22Rv1 (cell line): ENCODE measurements around the gene MAD1L1.

Experiments used
- H3K27ac ChIP-seq: fragments of 450-650 bp; 2 replicates; pipeline ENCODE4 v1.5.1; 2017
- ZFX ChIP-seq: fragments of 450-650 bp; IDR thresholded peaks from 2 replicates; pipeline ENCODE4 v1.6.1; 2017; ENCODE audit warnings: antibody characterized with exemption, borderline replicate concordance
- TF ChIP-seq, protein P1 (sequence below): fragments of 450-650 bp; IDR thresholded peaks from 2 replicates; pipeline ENCODE4 v1.5.1; 2017; ENCODE audit warnings: mild to moderate bottlenecking

MAD1L1 gene

GRCh38 chr7:1872191-1873069 is 360.3 kb downstream of the MAD1L1 start:
- TF ChIP-seq, protein P1, sequence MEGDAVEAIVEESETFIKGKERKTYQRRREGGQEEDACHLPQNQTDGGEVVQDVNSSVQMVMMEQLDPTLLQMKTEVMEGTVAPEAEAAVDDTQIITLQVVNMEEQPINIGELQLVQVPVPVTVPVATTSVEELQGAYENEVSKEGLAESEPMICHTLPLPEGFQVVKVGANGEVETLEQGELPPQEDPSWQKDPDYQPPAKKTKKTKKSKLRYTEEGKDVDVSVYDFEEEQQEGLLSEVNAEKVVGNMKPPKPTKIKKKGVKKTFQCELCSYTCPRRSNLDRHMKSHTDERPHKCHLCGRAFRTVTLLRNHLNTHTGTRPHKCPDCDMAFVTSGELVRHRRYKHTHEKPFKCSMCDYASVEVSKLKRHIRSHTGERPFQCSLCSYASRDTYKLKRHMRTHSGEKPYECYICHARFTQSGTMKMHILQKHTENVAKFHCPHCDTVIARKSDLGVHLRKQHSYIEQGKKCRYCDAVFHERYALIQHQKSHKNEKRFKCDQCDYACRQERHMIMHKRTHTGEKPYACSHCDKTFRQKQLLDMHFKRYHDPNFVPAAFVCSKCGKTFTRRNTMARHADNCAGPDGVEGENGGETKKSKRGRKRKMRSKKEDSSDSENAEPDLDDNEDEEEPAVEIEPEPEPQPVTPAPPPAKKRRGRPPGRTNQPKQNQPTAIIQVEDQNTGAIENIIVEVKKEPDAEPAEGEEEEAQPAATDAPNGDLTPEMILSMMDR: no peak
- TF ChIP-seq ZFX: no peak

GRCh38 chr7:1869452-1870130 is 363.2 kb downstream of the MAD1L1 start:
- TF ChIP-seq, protein P1: no peak
- no peak for TF ChIP-seq ZFX
- no peak overlapping the region for H3K27ac ChIP-seq

More at GRCh38 chr7:1872191-1873069, 360.3 kb downstream of the MAD1L1 start:
- H3K27ac ChIP-seq: no peak overlapping the region

DNA sequence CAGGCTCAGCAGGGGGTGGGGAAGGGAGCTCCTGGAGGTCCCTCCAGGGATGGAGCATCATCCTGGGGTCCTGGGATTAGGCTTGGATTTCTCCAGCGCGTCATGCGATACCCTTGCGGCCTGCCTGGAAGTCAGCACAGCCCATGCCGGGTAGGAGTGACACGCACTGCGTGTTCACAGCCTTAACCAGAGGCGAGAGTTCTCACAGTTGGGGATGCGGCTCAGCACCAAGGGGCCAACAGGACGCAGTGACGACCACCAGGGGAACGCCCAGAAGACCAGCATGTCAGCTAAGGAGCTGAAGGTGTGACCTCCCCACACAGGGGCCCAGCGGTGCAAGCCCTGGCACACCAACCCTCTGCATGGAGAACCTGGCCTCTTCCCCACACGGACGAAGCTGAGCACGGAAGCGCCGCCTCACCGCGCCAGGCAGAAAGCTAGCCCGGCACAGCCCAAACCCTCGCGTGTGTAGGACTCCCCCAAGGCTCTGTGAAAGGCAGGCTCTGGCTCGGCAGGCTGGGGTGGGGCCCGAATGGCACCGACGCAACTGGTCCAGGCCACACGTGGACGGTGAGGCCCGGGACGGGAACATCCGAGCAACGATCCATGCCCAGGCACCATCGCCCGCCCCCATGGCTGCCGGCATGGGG is 364.1 kb downstream of the MAD1L1 start:
- no peak for TF ChIP-seq ZFX
- TF ChIP-seq, protein P1: no peak
- no peak overlapping the region for H3K27ac ChIP-seq

DNA sequence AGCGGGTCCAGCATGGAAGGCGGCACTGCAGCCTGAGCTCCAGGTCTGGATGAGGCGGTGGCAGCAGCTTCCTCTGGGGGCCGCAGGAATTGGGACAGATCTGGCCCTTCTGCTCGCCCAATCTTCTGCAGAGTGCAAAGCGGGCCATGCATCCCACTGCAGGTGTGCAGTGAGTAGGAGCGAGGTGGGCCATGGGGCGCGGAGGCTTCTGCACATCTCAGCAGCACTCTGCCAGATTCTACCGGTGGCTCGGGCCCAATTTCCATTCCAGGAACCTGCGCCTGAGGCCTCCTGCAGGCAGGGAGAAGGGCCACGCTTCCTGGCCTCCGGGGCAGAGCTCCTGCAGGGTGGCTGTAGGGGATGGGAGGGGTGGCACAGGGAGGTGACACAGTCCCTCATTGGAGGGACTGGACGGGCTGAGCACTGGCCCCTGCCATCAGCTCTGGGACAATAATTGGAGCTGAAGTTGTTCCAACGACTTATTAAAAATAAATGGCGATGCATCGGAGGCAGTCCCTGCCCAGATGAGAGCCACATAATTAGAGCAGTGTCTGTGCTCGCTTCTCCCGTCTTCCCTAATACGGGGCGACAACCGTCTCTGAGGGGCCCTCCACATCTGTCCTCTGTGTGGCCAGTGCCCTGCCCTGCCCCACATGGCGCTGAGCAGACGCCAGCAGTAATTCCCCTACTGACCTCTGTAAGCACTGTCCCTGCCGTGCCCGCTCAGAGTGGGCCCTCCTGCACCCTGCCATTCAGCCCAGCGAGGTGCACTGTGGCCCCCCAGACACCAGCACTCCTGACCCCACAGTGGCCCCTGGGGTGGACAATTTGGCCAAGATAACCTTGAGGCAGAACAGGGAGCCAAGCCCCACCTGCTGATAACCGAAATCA is 365.1 kb downstream of the MAD1L1 start:
- H3K27ac ChIP-seq: no peak overlapping the region
- no peak for TF ChIP-seq ZFX
- TF ChIP-seq, protein P1: no peak

DNA sequence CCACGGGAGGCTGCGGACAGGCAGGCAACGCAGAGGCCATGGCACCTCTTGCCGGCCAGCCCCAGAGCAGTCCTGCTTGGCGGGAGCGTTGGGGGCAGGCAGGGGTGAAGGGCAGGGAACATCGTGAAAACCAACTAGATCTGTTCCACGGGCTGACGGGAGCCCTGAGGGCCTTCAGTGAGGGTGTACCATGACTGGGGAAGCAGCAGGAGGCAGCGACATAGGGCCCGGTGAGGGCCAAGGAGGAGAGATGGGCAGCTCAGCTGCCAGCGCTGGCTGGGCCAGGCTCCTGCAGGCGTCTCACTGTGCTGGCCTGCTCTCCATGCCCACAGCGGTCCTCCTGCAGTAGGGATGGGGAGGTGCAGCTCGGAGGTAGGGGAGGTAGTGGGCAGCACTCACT is 366.1 kb downstream of the MAD1L1 start:
- H3K27ac ChIP-seq: no peak overlapping the region
- TF ChIP-seq ZFX: no peak
- TF ChIP-seq, protein P1: no peak

- no peak for TF ChIP-seq ZFX
- TF ChIP-seq, protein P1: no peak
Observed at GRCh38 chr7:1865571-1866255, 367.0 kb downstream of the MAD1L1 start.

More at GRCh38 chr7:1865571-1866255, 367.0 kb downstream of the MAD1L1 start:
- no peak overlapping the region for H3K27ac ChIP-seq
